HG03064 (cell line): ENCODE measurements around the gene DGKI.

Experiments
- ATAC-seq: cut with Tn5 transposase; IDR thresholded peaks from one replicate; pipeline ENCODE4 v1.9.1; 2021; ENCODE audit warnings: low read depth; ENCODE audit not compliant: unreplicated experiment

The DGKI gene

DNA sequence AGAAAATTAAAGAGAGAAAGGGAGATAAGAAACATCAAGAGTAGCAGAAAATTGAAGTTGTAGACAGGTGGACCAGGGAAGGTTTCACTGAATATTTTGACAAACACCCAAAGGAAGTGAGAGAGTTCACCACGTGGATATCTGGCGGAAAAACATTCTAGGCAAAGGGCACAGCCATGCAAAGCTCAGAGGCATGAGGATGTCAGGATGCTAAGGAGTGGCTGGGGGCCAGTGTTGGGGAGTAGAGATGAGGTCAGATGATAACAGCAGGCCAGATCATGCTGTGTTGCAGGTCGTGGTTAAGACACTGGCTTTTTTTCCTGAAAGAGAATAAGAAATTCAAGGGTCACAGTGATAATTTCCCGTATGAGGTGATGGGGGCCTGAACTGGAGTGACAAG lies 181.9 kb downstream of the DGKI start:
- no peak for ATAC-seq

DNA sequence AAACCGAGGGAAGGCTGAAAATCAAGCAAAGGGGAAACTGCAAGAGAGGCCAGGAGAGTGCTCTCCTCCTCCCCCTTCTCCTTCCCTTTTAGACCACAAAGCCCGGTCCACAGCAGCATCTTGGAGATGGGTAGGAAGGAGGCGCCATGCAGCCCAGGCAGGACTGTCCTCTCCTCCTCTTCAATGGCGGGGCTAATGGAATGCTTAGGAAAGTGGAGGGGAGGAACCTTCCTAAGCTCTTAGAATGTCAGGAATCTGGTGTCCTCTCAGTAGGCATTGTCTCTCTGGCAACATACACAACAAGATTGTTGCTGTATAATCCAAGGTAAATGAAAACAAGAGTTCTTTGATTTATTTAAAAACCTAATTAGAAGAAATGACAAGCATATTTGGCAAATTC lies 185.1 kb downstream of the DGKI start:
- no peak for ATAC-seq

DNA sequence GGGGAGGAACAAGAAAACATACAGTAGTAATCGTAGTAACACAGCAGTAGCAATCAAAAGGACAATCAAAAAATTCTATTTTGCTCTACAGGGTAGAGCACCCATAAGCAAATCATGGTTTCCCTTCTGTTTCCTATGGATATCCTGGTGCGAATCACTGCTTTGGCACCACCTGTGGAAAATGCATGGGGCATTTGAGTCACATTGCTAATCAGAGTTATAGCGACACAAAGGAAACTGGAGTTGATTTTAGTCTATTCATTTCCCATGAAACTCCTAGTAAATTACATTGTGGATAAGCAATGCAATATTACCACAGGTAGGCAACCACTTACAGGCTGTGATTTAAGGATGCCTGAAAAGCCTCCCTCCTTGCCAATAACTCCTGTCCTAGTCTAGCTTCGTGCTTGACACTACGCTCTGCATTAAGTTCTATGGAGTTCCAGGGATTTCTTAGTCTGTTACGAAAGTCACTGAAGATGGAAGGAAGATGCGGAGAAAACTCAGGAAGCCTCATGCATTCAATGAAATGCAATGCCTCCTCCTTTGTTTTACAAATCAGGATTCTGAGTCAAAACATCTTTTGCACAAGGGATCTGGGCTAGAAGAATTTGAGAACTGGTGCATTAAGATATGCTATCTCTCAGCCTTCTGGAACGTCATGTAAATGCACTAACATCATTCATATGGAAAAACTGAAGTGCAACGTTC lies 188.4 kb downstream of the DGKI start:
- no peak for ATAC-seq

DNA sequence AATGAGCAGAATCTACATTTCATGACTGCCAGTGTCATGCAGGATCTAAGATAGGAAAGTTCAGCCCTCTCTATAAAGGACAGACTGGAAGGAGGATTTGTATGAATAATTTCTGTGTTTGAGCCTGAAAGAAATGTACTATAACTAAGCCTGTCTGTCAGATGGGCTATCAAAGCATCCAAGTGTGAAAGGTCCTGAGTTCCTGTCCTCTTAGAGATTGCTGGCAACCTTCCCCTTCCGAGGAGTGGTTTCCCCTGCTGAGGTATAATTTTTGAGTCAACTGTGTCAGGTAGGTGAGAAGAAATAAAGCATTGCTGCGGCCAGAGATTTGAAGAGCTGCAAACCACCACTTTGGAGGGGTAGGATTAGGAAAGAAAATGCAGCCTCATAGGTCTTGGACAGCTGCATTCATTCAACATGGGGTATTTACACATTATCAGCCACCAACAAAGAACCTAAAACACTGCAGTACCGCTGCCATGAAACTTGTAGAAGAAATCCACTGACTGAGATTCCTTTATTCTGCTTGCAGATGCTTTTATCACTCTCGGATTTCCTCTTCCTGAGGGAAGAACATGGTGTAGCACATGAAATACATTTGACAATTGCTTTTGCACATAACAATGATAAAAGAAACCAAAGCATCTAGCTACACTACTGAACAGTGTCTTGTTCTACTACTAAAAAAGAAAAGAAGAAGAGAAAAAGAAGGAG lies 189.1 kb downstream of the DGKI start:
- ATAC-seq: no peak

DNA sequence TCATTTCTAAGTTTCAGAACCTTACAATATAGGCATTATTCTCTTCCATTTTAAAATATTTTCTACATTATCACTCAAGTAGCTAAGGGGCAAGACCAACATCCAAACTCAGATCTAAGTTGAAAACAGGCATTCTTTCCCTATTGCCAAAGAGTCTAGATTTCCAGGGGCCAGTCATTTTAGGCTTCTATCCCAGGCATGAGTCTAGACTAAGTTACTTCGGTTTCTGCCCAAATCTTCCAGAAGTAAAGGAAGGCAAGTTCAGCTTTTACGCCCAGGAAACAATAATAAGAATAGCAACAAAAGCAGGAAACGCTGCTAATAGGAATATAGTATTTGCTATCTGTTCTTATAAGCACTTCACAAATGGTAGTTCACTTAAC lies 189.9 kb downstream of the DGKI start:
- ATAC-seq: no peak

DNA sequence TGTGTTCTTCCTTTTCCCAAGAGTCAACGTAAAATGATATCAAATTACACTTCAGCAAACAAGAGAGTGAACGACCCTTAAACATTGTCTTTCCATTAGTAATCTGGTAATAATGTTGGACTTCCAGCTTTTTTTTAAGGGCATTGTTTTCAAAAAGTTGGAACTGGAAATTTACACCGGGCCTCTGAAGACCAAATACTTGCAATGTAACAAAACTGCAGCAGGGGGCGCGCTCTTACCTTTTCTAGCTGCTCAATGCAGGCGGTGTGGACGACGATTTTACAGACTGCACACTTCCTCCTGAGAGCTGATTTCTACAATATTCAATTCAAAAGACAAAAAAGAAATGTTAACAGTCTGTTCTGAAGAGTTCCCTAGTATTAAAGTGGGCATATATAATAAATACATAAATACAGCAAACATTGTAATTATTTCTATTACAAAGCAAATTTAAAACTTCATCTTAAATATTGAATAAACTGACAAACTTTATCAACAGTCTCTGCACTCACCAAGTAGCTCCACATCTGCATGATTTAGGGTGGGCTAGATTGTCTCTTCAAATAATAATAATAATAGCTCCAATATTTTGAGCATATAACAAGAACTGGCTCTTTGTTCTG lies 190.4 kb downstream of the DGKI start:
- ATAC-seq: no peak

DNA sequence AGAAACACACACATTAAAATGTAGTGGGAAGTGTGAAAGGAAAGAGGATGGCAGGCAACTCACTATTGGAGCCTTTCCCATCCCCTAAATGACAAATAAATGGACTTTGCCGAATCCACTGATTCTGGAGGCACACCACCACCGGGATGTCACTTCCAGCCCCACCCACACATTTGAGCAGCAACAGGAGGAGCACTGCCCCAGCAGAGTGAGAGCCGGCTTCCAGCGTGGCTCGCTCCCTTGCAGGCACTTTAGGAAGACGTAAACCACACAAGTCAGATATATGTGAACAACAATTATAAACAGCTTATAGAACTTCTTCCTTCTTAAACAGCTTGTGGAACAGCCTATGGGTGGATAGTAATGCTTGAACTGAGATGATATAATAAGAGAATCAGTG lies 191.0 kb downstream of the DGKI start:
- no peak for ATAC-seq

DNA sequence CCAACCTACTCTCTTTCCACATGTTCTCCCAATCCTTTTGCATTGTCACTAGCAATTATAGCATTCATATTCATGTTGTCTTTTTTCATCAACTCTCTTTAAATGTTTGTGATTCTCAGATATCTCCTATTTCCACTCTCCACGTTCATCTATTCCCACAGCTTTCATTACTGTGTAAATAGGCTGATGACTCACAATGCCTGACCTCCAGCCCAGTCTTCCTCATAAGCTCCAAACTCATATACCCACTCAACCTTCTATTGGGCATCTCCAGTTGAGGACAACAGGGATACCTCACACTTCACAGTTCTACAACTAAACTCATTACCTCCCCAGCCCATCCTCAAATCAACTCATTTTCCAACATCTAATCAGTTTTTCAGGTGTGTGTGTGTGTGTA lies 194.1 kb downstream of the DGKI start:
- ATAC-seq: no peak

DNA sequence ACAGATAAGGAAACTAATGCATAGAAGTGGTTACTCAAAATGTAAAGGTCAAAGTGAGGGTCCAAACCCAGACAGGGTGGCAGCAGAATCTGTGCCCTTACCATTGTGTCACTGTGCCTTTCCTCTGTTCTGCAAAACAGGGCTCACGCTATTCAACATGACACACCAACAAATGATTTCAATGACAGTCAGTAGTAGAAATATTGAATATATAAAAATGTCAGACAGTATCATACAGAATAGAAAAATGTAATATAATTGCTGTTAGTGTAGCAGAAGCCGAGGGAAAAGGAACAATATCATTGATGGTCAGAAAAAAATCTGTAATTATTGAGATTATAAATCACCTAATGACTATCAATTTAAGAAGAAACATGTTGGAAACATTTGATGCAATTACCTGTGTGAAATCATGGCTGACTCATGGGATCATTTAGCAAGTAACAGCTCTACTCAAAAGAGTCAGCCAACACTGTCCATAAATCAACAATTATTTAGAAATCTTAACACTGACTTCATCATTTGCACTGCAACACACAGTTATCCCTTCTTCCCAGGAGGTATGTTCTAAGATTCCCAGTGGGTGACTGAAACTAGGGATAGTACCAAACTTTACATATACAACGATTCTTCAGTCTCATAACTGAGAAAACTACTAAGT lies 198.7 kb downstream of the DGKI start:
- ATAC-seq: no peak

DNA sequence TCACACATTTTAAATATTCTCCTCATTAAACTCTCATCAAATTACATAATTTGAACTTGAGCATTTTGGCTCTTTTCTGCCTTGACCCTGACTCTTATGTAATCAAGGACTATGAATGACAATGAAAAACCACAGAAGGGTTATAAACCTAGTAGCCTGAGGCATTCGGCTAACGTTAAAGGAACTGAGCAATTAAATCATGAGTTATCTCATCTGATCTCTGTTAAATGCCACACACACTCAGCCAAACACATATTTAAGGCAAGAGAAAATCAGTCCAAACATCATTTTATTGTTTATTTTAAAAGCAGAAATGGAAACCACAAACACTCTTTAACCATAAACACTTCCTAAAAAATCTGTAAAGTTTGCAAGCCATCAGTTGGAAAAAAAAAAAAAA lies 204.3 kb downstream of the DGKI start:
- no peak for ATAC-seq

DNA sequence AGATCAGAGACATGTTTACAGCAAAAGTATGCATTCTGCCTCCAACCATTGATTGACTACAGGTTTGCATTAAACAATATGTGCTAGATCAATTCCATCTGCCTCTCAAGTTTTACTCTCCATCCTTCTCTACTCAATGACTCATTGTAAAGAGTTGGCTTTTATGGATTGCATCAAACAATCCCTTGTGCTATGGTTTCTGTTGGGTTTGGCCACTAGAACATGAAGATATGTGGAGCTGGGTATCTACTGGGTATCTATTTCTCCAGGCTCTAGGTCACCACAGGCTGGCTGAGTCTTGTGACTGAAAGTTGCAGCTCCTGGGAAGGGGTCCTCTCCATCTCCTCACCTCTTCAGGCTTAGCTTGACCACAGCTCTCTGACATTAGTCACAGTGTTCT lies 204.7 kb downstream of the DGKI start:
- ATAC-seq: no peak

DNA sequence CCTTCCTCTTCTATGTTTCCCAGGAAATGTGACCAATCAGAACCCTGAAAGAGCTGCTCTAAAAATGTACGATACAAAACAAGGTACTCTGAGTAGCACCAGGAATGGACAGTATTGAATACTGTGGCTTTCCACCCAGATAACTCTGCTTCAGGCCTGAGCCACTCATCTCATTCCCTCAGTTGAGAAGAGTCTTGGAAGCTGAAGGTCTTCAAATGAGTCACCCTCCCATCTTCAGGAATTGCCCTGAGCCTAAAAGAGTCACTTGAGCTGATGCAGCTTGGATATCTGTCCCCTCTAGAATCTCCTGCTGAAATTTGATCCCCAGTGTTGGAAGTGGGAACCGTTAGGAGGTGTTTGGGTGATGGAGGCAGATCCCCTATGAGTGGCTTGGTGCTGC lies 210.4 kb downstream of the DGKI start:
- no peak for ATAC-seq

DNA sequence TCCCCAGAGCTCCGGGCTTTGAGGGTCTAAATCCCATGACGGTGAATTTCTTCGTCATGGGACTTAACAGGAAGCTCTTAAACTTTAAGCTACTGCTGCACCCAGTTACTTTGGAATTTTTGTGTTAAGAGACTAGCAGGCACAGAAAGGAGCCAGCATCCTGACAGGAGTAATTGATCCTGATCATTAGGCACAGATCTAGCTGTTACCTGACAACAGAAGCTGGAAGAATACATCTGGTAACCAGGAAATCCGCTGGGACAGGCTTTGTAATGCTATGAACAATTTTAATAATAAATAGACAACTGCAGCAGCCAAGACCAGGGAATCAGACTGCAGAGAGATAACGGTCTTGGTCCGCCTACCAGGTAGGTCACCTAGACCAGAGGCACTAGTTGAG lies 210.9 kb downstream of the DGKI start:
- ATAC-seq: no peak

DNA sequence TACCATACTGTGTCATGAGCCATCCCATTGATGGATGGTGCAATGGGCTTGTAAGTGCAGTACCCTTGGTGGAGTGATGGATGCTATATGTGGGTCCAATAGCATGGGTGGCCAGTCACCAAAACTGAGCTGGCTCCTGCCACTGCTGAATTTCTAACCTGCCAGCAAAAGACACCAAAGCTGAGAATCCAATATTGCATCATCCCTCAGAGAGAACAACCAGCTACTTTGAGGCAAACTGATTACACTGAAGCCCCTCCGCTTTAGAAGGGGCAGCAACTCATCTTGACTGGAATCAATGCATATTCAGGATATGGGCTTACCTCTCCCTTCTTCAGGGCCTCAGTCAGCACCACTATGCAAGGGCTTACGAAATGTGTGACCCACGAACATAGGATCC lies 211.6 kb downstream of the DGKI start:
- no peak for ATAC-seq

DNA sequence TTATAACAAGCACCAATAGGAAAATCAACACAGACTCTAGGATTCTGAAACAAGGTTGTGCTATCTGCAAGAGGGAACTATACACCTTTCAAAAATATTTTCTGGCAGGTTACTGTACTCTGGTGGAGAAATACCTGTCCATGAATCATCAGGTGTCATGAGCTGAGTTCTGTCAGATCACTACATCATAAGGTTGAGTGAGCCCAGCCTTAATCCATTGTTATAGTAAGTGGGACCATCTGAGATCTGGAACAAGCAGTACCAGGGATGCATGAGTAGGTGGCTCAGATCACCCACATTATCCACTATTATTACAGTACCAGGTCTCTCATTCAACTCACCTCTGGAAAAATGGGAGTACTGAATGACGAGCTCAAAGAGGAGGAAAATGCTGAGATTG lies 212.4 kb downstream of the DGKI start:
- ATAC-seq: no peak

DNA sequence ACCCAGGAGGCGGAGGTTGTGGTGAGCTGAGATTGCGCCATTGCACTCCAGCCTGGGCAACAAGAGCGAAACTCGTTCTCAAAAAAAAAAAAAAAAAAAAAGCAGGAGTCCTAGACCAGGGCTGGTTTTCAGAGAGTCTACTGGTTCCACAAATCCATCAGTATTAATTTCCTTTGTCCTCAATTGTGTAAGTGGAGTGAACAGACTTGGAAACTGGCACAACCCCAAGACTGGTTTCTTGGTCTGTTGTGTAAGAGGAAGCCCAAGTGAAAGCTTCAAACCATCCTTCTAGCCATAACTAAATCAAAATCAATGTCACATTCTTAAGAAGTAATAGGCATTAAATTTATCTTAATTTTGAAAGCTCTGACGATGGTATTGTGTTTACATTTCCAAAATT lies 213.6 kb downstream of the DGKI start:
- no peak for ATAC-seq

DNA sequence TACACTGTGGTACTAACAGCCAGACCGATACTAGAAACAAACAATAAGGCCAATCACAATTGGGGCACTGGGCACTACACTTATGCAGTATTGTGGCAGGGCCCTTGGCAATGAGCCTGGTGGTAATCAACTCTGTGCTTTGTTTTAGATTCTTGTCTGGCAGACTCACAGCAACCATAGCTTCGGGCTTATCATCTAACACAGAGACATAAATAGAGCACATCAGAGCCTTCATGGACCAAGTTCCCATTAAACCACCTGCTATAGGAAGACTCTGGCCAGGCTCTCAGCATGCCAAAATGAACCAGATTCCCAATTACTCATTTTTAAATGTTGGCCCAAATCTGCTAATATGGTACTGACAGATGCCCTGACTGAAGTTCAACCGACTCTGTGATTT lies 218.6 kb downstream of the DGKI start:
- ATAC-seq: no peak

DNA sequence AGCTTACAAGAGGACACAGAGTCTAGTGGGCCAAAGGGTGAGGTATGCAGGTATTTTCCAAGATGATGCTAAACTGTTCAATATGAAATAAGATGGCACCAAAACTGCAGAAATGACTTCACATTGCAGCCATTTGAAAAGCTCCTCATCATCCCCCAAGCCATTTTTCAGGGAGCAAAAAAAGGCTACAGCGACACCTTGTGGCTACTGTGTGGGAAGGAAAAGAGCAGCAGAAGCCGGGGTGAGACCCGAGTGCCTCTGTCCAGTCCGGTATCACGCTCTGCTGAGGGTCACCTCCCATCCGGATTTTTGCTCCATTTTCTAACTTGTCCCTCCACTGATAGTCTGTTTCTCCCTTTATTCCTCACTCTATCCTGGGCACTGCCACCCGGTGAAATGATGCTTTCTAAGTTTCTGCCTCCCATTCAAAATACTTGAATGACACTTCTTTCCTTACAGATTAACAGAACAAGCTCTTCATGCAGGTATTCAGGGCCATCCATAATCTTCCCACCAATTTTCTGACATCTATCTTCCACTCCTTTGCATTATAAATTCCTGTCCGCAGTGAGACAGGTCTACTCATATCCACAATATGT lies 220.2 kb downstream of the DGKI start:
- ATAC-seq: peak; percentile 81

DNA sequence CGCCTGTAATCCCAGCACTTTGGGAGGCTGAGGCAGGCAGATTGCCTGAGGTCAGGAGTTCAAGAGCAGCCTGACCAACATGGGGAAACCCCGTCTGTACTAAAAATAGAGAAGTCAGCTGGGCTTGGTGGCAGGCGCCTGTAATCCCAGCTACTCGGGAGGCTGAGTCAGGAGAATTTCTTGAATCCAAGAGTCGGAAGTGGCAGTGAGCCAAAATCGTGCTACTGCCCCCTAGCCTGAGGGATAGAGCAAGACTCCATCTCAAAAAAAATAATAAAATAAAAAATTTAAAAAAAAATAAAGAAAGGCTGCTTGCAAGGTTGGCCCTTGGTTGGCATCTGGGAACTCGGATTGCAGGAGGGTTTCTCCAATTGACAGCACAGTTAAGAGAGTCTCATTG lies 221.6 kb downstream of the DGKI start:
- no peak for ATAC-seq

DNA sequence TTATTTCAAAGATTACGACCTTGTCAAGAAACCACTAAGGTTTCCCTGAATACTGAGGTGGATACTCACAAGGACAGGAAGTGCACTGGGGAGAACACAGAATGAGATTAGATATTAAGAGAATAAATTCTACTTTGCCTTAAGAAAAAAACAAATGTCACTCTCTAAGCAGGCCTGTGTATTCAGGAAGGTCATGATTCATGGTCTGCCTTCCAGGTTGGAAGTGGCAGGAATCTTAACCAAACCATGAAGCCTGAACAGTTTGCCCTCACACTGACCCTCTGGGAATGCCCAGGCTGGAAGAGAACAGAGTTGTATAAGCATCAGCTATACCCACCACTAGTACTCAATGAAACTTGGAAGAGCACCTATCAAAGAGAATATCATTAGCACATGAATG lies 227.6 kb downstream of the DGKI start:
- no peak for ATAC-seq

DNA sequence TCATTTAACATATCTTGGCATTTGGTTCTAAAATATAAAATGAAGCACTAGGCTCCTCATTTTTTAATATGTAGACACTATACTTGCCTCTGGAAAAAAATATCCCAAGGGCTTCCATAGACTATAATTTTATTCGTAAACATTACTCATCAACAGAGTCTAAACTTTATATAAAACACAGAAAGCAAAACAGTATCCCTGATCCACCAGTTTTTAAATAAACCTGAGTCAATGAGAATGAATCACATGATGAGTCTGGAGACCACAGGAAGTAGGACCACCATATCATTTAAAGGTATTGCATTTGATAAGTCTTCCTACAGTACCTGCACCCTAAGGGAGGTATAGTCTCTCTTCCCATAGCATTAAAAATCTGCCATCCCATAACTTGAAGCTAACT lies 228.0 kb downstream of the DGKI start:
- ATAC-seq: no peak
